Activated T-cell treated with anti-CD3 and anti-CD28 coated beads, Interleukin-2, amount 50 U/mL, for 72 hours (primary cell): ENCODE measurements around the gene MEF2D. TPM values are rescaled to one million over a fixed set of nuclear protein-coding genes. Genes with fewer than 3 reads are reported as not detected.
A peak's percentile ranks its signal among the peaks of the same experiment; 100 is the strongest.

ENCODE experiments used
- ATAC-seq, 2 donors: fragments of 150-1000 bp; cut with Tn5 transposase; replicated peaks in 1 of 2; 2 replicates each; pipeline ENCODE4 v1.10.0; 2021; ENCODE audit warnings: moderate library complexity in 2 of 2, mild to moderate bottlenecking in 1 of 2
- DNase-seq, 2 donors: peaks; one replicate each; pipeline ENCODE4 v3.0.0; 2021 to 2022; ENCODE audit warnings: mixed read lengths in 1 of 2
- H3K27ac Mint-ChIP-seq: one replicate; pipeline ENCODE4 v1.8.0; 2022; ENCODE audit warnings: mild to moderate bottlenecking, moderate library complexity, mixed read lengths
- H3K27me3 Mint-ChIP-seq: one replicate; pipeline ENCODE4 v1.8.0; 2022; ENCODE audit warnings: low read depth, mixed read lengths
- H3K36me3 Mint-ChIP-seq, 2 donors: one replicate each; pipeline ENCODE4 v1.8.0; 2022; ENCODE audit warnings: mixed read lengths in 2 of 2, mild to moderate bottlenecking in 1 of 2; ENCODE audit not compliant: insufficient read depth in 2 of 2
- H3K4me1 Mint-ChIP-seq: one replicate; pipeline ENCODE4 v1.8.0; 2022; ENCODE audit warnings: low read depth, mixed read lengths
- H3K4me3 Mint-ChIP-seq, 2 donors: one replicate each; pipeline ENCODE4 v1.8.0; 2022; ENCODE audit warnings: mild to moderate bottlenecking in 2 of 2, mixed read lengths in 2 of 2, moderate library complexity in 2 of 2
- H3K9me3 Mint-ChIP-seq, 2 donors: one replicate each; pipeline ENCODE4 v1.8.0; 2022; ENCODE audit warnings: mixed read lengths in 2 of 2
- total RNA-seq, 2 donors: library from RNA; stranded (reverse); gene quantifications; one replicate each; pipeline ENCODE4 v1.2.3, GENCODE V29; 2022

Gene MEF2D
- total RNA-seq, 2 donors from 2014 or later: 73.3 to 86.8 TPM

DNA sequence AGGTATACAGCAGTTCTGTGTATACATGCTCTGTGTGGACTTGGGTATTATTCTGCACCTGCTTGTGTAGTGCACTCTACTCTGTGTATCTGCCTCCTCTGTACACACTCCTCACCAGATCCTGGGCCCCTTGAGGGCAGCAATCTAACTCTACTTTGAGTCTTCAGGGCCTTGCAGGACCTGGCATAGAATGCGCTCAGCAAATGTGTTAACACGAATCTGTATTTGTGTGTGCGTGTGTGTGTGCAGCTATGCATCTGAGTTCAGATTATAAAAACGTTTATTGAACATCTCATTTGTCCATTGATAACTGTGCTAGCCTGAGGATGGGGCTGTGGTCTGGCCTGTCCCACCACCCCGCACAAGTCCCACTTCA lies 3.9 kb upstream of the MEF2D start:
- Mint-ChIP-seq H3K4me1 (peaks cover 71% of the 10 kb centered on the region), H3K9me3 (peaks cover 0 to 2% of the 10 kb centered on the region in 2 donors), H3K27me3 (no peaks in the 10 kb centered on the region), H3K36me3 (peaks cover 5% of the 10 kb centered on the region in 2 donors), H3K4me3 (peak overlapping the region; percentile 77 to 91), H3K27ac (peak overlapping the region; percentile 90)
- ATAC-seq: peak; percentile 5 to 22
- DNase-seq: peak in 1 of 2 donors; percentile 58

DNA sequence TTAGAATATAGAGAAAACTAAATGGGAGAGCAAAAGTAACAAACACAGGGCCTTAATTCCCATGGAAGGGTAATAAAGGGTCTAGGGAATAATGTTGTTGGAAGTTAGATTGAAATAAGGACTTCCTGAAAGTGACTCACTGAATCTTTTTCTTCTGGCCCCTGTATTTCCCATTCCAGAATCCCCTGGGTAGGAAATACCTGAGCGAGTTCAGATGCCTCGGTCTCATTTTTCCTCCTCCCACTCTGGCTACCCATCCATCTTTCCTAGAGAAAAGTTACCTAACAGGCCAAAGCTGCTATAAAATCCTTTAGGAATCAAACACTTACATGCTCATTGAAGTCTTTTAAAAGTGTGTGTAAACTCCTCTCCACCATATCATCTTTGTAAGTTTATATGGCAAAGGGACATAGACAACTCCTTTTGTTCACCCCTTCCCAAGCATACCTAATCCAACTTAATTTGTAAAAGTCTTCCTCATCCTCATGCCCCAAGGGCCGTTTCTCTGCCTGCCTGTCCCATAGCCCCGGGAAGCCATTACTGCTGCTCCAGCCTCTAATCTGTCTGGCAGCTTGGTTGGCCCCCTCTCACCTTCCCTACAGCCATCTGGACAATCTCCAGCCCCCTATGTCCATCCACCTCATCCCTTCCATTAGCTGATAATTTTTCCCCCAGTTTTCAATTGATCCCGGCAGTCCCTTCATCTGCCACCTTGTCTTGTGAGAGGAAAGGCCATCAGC lies 3.3 kb upstream of the MEF2D start:
- Mint-ChIP-seq H3K4me1 (peaks cover 69% of the 10 kb centered on the region), H3K9me3 (peaks cover 0 to 2% of the 10 kb centered on the region in 2 donors), H3K4me3 (peak overlapping the region; percentile 77 to 91), H3K27me3 (no peaks in the 10 kb centered on the region), H3K27ac (peak overlapping the region; percentile 90), H3K36me3 (peaks cover 5% of the 10 kb centered on the region in 2 donors)
- DNase-seq (no peak), ATAC-seq (no peak)

DNA sequence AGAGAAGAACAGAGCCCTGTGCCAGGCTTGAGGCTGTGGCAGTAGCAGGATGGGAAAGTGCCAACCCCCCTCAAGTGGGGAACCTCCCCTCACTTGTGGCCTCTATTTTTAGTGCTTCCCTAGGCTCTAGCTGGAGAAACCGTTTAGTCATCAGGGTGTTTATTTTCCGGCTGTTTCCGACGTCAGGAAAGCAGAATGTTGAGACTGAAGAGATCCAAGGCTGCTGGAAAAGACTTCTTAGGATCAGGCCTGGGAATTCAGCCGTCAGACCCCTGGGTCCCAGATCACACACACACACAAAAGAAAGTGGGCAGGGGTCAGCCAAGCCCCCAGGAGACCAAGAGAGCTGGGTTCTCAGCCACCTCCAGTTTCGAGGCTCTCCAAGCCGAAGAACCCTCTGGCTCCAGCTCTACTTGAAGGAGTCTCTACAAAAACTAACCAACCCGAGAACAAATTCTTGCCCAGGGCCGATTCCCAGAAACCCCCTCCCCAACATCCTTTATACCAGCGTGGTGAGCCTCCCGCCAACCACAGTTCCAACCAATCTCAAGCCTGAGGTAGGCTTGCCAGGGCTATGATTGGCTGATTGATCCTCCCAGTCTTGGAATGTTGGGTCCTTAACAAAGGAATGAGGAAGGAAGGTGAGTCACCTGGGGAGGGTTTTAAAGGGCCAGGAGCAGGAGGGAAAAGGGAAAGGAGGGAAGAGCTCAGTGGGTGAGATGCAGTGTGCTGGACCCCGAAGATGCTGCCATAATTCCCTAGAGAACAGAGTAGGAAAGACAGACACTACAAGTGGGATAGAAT lies 2.5 kb upstream of the MEF2D start:
- H3K4me3 Mint-ChIP-seq: peak overlapping the region; percentile 85 to 91
- peaks cover 5% of the 10 kb centered on the region in 2 donors for H3K36me3 Mint-ChIP-seq
- no peak for DNase-seq
- H3K4me1 Mint-ChIP-seq: peaks cover 69% of the 10 kb centered on the region
- H3K27ac Mint-ChIP-seq: peak overlapping the region; percentile 90
- ATAC-seq: no peak
- peaks cover 0 to 2% of the 10 kb centered on the region in 2 donors for H3K9me3 Mint-ChIP-seq
- H3K27me3 Mint-ChIP-seq: no peaks in the 10 kb centered on the region

DNA sequence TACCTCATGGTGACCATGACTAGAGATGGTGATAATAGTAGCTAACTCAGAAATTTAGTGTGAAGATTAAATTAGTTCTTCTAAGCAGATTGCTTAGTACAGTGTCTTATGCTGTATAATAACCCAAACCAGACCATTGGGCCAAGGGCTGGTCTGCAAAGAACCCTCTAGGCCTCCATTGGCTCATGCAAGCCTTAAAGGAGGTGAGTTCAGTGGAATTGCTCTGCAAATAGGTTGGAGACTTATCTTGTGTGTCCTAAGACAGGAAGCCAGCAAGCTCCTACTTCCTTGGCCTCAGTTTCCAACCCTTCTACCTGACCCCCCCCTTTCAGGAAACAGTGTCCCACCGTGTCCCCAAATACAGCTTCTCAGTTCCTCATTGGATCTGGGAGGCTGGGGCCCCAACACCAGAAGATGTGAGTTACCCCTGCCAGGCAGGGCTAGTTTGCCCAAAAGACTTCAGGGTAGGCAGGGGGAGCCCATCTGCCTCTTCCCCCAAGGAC lies 1.9 kb upstream of the MEF2D start:
- H3K27me3 Mint-ChIP-seq: no peaks in the 10 kb centered on the region
- ATAC-seq: no peak
- peak overlapping the region; percentile 85 to 91 for H3K4me3 Mint-ChIP-seq
- H3K4me1 Mint-ChIP-seq: peaks cover 72% of the 10 kb centered on the region
- peak overlapping the region; percentile 90 for H3K27ac Mint-ChIP-seq
- no peak for DNase-seq
- peaks cover 5% of the 10 kb centered on the region in 2 donors for H3K36me3 Mint-ChIP-seq
- peaks cover 0 to 2% of the 10 kb centered on the region in 2 donors for H3K9me3 Mint-ChIP-seq

DNA sequence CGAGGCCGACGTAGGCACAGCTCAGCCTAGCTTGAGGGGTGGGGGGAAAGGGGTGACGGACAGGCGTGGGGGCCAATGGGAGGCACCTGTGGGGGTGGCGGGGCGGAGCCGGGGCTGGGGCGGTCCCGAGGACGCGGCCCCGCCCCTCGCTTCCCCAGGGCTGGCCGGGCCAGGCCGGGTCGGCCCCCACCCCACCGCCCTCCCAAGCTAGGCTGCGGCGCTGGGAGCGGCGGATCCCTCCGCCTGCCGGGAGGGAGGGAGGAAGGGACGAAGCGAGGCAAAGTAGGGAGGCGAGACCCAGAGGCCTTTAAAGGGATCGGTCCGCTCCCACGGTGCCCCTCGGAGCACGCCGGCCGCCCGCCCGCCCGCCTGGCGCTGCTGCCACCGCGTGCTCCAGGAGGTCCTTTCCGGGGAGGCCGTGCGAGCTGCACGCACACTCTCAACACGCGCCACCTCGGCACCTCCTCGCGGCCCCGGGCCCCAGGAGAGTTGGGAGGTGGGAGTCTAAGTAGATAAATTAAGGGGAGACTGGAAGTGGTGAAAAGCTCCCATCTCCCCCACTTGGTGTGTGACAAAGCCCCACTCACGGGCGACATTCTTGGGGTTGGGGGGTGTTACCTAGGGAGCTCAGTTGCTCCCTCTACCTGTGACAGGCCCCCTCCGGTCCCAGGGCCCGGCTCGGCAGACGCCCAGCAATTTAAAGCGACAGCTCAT lies 375 bp upstream of the MEF2D start:
- Mint-ChIP-seq H3K27ac (peak overlapping the region; percentile 80), H3K36me3 (peaks cover 6 to 8% of the 10 kb centered on the region in 2 donors), H3K27me3 (no peaks in the 10 kb centered on the region), H3K9me3 (peaks cover 0 to 2% of the 10 kb centered on the region in 2 donors), H3K4me1 (peaks cover 77% of the 10 kb centered on the region), H3K4me3 (peak overlapping the region; percentile 85 to 91)
- ATAC-seq: peak; percentile 75 to 76
- DNase-seq: peak; percentile 92 to 95

DNA sequence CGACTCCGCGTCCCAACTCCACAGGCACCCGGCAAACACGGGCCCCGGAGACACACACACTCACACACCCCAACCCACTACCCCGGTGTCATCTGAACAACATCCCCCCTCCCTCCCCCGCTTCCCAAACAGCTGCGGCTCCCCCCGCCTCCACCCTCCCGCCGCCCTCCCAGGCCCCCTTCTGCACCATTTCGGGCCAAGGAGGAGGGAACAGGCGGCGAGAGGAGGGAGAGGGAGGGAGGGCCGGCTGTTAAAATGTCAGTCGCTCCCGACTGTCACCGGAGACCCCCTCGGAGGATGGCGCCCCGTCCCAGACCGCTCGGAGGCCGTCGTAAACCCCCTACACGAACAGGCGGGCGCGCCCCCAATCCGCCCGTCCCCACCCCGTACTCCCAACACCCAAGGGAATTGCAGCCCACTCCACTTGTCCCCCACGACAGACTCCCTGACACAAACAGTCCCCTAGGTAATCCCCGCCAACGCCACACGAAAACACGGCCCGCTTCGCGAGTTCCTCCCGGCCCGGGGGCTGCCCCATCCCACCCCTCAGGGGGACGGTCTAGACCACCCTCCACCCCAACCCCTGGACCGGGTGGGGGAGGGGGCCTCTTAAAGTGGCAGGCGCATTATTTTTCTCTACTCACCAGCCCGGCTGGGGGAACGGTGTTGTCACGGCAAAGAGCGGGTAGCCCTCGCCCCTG lies 583 bp downstream of the MEF2D start:
- Mint-ChIP-seq H3K27me3 (no peaks in the 10 kb centered on the region), H3K4me1 (peaks cover 77% of the 10 kb centered on the region), H3K4me3 (peak overlapping the region; percentile 80 to 91), H3K9me3 (no peaks in the 10 kb centered on the region), H3K27ac (peak overlapping the region; percentile 59), H3K36me3 (peaks cover 8% of the 10 kb centered on the region in 2 donors)
- peak in 1 of 2 donors; percentile 53 for DNase-seq
- ATAC-seq: no peak

DNA sequence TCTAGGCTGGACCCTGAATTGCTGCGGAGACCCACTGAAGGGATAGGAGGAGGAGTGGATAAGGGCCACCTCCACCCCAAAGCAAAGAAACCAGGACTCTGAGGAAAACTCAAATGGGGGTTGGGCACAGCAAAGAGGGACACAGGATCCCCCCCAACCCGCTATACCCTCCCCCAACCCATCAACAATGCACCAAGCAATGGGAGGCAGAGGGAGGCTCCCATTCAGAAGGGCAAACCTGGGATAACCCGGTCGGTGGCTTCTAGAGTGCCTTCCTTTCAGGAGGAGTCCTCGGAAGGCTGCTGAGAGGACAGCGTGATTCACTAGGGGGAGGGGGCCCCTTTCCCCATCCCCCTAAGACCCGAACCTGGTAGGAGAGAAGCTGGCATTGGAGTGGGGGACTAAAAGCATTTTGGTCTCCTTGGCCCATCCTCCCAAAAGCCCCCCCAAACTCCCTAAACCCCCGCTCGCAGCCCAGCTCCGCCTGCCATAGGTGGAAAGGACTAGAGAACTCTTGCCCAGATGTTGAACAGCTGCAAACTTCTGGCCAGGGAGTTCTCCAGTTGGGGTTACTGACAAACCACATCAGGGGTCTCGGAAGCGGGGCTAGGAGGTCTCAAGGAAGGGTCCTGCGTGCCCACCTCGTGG lies 1.3 kb downstream of the MEF2D start:
- DNase-seq (no peak), ATAC-seq (no peak)
- no peaks in the 10 kb centered on the region for H3K27me3 Mint-ChIP-seq
- peak overlapping the region; percentile 80 to 91 for H3K4me3 Mint-ChIP-seq
- peaks cover 75% of the 10 kb centered on the region for H3K4me1 Mint-ChIP-seq
- no peak overlapping the region for H3K27ac Mint-ChIP-seq
- no peaks in the 10 kb centered on the region for H3K9me3 Mint-ChIP-seq
- peaks cover 8% of the 10 kb centered on the region in 2 donors for H3K36me3 Mint-ChIP-seq

DNA sequence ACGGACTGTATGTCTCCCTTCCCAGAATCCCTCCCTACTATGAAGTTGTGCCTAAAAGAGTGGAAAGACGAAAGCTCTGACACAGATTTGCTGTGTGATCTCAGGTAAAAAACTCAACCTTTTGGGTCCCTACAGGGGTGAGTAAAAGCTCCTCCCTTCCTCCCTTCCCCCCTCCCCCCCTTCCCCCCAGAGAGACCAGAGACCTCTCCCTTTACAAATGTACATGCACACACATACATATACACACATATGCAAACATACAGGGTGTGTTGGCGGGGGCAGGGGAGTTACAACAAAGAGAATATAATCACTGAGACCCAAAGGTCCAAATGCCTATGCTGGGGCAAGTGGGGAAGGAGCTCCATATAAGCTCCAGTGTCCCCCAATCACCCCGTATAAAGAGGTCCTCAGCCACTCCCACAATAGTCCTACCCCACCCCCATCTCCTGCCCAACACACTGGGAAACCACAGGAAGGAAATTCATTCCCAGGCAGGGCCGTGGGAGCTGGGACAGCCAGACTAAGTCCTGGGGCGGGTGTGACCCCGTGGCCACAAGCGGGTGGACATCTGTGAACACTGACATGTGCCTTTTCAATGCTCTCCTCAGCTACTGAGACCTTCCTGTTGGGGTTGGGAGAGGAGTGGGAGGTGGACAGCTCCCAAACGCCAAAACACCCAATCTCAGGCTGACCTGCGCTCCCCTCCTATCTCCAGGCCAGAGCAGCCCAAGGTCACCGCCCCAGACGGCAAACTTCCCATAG lies 2.0 kb downstream of the MEF2D start:
- ATAC-seq (no peak), DNase-seq (no peak)
- peaks cover 8% of the 10 kb centered on the region in 2 donors for H3K36me3 Mint-ChIP-seq
- peaks cover 75% of the 10 kb centered on the region for H3K4me1 Mint-ChIP-seq
- no peak overlapping the region for H3K27ac Mint-ChIP-seq
- no peaks in the 10 kb centered on the region for H3K27me3 Mint-ChIP-seq
- H3K9me3 Mint-ChIP-seq: no peaks in the 10 kb centered on the region
- peak overlapping the region; percentile 80 to 91 for H3K4me3 Mint-ChIP-seq

DNA sequence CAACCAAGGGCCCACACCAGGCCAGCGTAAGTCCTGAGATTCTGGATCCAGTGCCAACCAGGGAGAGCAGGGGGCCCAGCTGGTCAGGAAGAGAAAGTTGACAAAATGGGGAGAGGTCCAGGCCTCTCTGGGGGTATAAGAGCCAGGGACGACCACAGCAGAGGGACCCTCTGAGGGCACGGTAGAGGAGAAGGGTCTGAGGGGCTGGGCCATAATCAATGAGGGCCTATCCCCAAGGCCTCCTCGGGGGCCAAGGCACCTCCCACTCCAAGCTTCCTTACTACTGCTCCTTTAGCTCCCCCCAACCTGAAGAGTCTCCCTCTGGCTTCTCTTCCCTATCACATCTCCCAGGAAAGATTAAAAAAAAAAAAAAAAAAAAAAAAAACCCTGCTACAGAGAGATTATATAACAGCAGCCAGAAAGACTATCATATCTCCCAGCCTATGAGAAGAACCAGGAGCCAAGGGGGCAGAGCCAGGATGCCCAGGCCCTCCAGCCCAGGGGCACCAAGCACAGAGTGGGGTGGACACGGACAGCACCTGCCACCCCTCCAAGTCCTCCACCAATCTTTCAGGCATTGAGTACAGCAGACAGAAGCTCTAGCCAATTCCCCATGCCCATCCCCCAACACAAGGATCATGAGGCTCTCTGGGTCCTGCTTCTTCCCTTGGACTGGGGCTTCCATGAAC lies 2.7 kb downstream of the MEF2D start:
- Mint-ChIP-seq H3K27ac (peak overlapping the region; percentile 26), H3K36me3 (peaks cover 8% of the 10 kb centered on the region in 2 donors), H3K9me3 (no peaks in the 10 kb centered on the region)

DNA sequence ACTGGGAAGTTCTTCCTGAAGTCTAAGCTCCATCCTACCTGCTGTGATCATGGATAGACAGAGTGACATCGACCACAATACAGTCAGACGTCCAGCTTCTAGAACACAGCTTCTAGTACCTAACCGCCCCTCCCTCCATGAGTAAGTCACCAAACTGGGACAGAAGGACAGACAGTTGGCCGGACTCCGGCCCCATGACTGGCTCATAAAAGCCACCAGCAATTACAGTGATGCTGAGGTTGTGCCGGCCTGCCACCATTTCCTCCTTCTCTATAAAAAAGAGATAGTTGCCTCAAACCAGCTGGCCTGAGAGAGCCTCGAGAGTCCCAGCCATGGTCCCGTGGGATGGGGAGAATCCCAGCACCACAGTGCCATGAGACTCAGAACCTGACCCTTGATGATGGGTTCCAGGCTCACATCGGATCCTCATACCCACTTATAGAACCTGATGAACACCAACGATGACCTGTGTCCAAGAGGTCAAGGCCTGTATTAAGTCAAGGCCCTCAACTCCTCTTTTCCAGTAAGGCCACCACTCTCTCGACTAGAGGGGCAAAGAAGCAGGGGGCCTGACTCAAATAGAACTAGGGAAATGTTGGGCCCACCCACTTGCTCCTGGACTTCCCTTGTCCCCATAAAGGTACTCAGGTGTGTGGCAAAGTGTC lies 3.4 kb downstream of the MEF2D start:
- Mint-ChIP-seq H3K4me3 (peak overlapping the region; percentile 80 to 91), H3K4me1 (peaks cover 75% of the 10 kb centered on the region), H3K36me3 (peaks cover 8% of the 10 kb centered on the region in 2 donors), H3K27me3 (no peaks in the 10 kb centered on the region), H3K27ac (no peak overlapping the region), H3K9me3 (no peaks in the 10 kb centered on the region)
- ATAC-seq: no peak
- DNase-seq: no peak

More for the DNA sequence above, 2.7 kb downstream of the MEF2D start:
- ATAC-seq (no peak), DNase-seq (no peak)
- H3K4me3 Mint-ChIP-seq: peak overlapping the region; percentile 80 to 91
- no peaks in the 10 kb centered on the region for H3K27me3 Mint-ChIP-seq
- H3K4me1 Mint-ChIP-seq: peaks cover 75% of the 10 kb centered on the region
